ENCODE data around the gene FLNB. TPM values are rescaled to one million over a fixed set of nuclear protein-coding genes. Genes with fewer than 3 reads are reported as not detected.

Gene FLNB
- total and polyA plus RNA-seq, 2 of the 13 experiments (the other 11 are each of a cell fraction or from before 2014, with no cell fraction given), result 106 to 130 TPM

DNA sequence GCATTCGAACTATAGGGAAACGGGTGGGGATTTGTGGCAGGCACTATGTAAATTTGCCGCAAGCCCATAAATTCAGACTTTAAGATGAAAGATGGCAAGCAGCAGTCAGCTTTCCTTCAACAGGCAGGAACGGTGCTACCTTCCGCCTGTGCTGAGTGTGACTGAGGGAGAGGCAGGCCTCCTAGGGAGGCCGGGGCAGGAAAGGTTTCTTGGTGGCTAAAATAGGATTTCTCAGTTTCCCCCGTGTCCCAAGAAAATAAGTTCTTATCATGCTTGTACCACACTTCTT, 12.5 kb downstream of the FLNB start:
- H3K9ac ChIP-seq (ENCODE audit: insufficient read depth, low read depth, low read length), result peak overlapping the region; percentile 46
- WGBS (ENCODE audit: low lambda C conversion rate), result 42% methylated on average over 7 of the region's 7 CpGs
- CTCF ChIA-PET (ENCODE audit: low intra/inter-chr PET ratio, low total read pairs), result no interaction called here

More for the DNA sequence above, 12.5 kb downstream of the FLNB start:
- Histone ChIP-seq H3K79me2 (ENCODE audit: insufficient read depth, low read length) (peaks cover 99% of the 10 kb centered on the region), H3K9me3 (ENCODE audit: low read length) (no peaks in the 10 kb centered on the region), H4K20me1 (ENCODE audit: insufficient read depth, low read length) (peaks cover 76% of the 10 kb centered on the region), H3K27ac (ENCODE audit: extremely low read length, insufficient read depth, low read length) (peak overlapping the region; percentile 69), H3K27me3 (ENCODE audit: control insufficient read depth in 1 of 2, insufficient read depth in 2 of 2, low read length in 2 of 2) (no peaks in the 10 kb centered on the region), H3K4me3 (replicated peaks in 1 of 3; ENCODE audit: insufficient read depth in 1 of 3, low read depth in 2 of 3, low read length in 3 of 3) (peak overlapping the region in 1 of 3 experiments; percentile 51; a peak in 2 of 6 replicates), H3K4me1 (ENCODE audit: insufficient read depth, low read length) (peaks cover 100% of the 10 kb centered on the region), H2AFZ (ENCODE audit: low read length) (no peak overlapping the region), H3K4me2 (ENCODE audit: low read depth, low read length) (peak overlapping the region; percentile 72), H3K36me3 (replicated peaks in 1 of 2; ENCODE audit: control insufficient read depth in 1 of 2, insufficient read depth in 2 of 2, low read length in 2 of 2) (peaks cover 1 to 7% of the 10 kb centered on the region in 2 experiments; a peak in 3 of 5 replicates)
- FAIRE-seq (no peak), ATAC-seq (peak; percentile 21), DNase-seq (ENCODE audit: low spot score) (no peak)
- in situ Hi-C loops (cut with HindIII; ENCODE audit: extremely low pct_ligation_motif_present, low pct_unique_long_range_greater_than_20kb), result no loop called here
- BruUV-seq (replicated peaks), result no TSS peak
- POLR2A ChIA-PET, result interaction anchor here (1.1 to 3.0 kb wide), 6 partner anchors 12 to 82 kb away, joined by 3 to 13 read pairs (median 8); partner anchors contain the start of gene FLNB
- TF ChIP-seq ZNF576 (CRISPR knock-in tag; IDR thresholded peaks at IDR 0.05) (no peak), THAP11 (CRISPR knock-in tag; IDR thresholded peaks at IDR 0.05) (no peak), ZFP91 (CRISPR knock-in tag; IDR thresholded peaks at IDR 0.05; ENCODE audit: borderline replicate concordance) (0 out of 2 replicates have a peak, but pooled peaks have one; percentile 28), YEATS2 (CRISPR knock-in tag; IDR thresholded peaks at IDR 0.05; ENCODE audit: borderline replicate concordance) (no peak), MYC (CRISPR knock-in tag; IDR thresholded peaks at IDR 0.05; ENCODE audit: borderline replicate concordance) (0 out of 2 replicates have a peak, but pooled peaks have one; percentile 6)
- TF ChIP-seq, protein P1, sequence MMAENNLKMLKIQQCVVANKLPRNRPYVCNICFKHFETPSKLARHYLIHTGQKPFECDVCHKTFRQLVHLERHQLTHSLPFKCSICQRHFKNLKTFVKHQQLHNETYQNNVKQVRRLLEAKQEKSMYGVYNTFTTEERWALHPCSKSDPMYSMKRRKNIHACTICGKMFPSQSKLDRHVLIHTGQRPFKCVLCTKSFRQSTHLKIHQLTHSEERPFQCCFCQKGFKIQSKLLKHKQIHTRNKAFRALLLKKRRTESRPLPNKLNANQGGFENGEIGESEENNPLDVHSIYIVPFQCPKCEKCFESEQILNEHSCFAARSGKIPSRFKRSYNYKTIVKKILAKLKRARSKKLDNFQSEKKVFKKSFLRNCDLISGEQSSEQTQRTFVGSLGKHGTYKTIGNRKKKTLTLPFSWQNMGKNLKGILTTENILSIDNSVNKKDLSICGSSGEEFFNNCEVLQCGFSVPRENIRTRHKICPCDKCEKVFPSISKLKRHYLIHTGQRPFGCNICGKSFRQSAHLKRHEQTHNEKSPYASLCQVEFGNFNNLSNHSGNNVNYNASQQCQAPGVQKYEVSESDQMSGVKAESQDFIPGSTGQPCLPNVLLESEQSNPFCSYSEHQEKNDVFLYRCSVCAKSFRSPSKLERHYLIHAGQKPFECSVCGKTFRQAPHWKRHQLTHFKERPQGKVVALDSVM (CRISPR knock-in tag; IDR thresholded peaks at IDR 0.05), result peak; percentile 12; the same call in 1 of the 2 replicates
- intact Hi-C loops (cut with micrococcal nuclease; ENCODE audit: unreplicated experiment), result loop anchor here (2.0 to 5.0 kb wide), 3 partner anchors 37 to 82 kb away; no protein-coding TSS in a partner anchor
